HepG2 (cell line): ENCODE results near the gene ART4. TPM values are rescaled to one million over a fixed set of nuclear protein-coding genes. Genes with fewer than 3 reads are reported as not detected.

Source experiments
- ATAC-seq: fragments of 200-7000 bp; cut with Tn5 transposase; 3 replicates; pipeline ENCODE4 v1.9.1; 2020; ENCODE audit warnings: mild to moderate bottlenecking, moderate library complexity
- BruUV-seq: library from RNA; stranded (reverse); fragments of 400-500 nt; replicated peaks from 2 replicates; lab custom pipeline; 2021; lab: Mats Ljungman, UMichigan
- CTCF ChIA-PET: fragments of 300-600 bp; formaldehyde crosslinking; extraction: SDS; loops from one replicate; lab custom pipeline; 2021; ENCODE audit warnings: low total read pairs, inconsistent platforms, low intra/inter-chr PET ratio; lab: Yijun Ruan, JAX
- POLR2A ChIA-PET: fragments of 350-600 bp; sonication (Branson Sonifier 250); formaldehyde crosslinking; loops from one replicate; lab custom pipeline; 2020; ENCODE audit warnings: antibody characterized with exemption, inconsistent platforms; lab: Yijun Ruan, JAX
- DNase-seq: peaks from one replicate; pipeline ENCODE4 v3.0.0-alpha.2; 2015; ENCODE audit warnings: low spot score
- FAIRE-seq: peaks from 3 replicates; lab custom pipeline; 2011; peaks lifted over from hg19 to GRCh38; lab: Jason Lieb, UNC
- H2AFZ ChIP-seq: one replicate; pipeline ENCODE4 v1.6.1; 2011; ENCODE audit warnings: low read length, inconsistent platforms
- H3K27ac ChIP-seq: fragments of 300-600 bp; 3 replicates; pipeline ENCODE4 v1.8.0; 2011; ENCODE audit warnings: mixed run types, mild to moderate bottlenecking, mixed read lengths, low read length, inconsistent platforms; ENCODE audit not compliant: insufficient read depth; ENCODE audit errors: extremely low read length
- H3K27me3 ChIP-seq, 2 experiments: fragments of 200-600 bp in 1 of 2; 2 replicates in 1 of 2; 3 replicates in 1 of 2; pipeline versions ENCODE4 v1.6.0 to v1.8.0; 2011; ENCODE audit warnings: low read length in 2 of 2, mild to moderate bottlenecking in 2 of 2, moderate library complexity in 2 of 2, inconsistent platforms in 1 of 2; ENCODE audit not compliant: insufficient read depth in 2 of 2, control insufficient read depth in 1 of 2
- H3K36me3 ChIP-seq, 2 experiments: fragments of 200-600 bp in 1 of 2; replicated peaks in 1 of 2; 2 replicates in 1 of 2; 3 replicates in 1 of 2; pipeline versions ENCODE4 v1.5.1 to v1.8.0; 2011; ENCODE audit warnings: low read length in 2 of 2, inconsistent platforms in 1 of 2; ENCODE audit not compliant: insufficient read depth in 2 of 2, control insufficient read depth in 1 of 2
- H3K4me1 ChIP-seq: 2 replicates; pipeline ENCODE4 v1.5.1; 2012; ENCODE audit warnings: low read length, inconsistent platforms; ENCODE audit not compliant: insufficient read depth
- H3K4me2 ChIP-seq: 2 replicates; pipeline ENCODE4 v1.6.0; 2011; ENCODE audit warnings: low read depth, low read length, inconsistent platforms
- H3K4me3 ChIP-seq, 3 experiments: fragments of 200-600 bp in 1 of 3; sonication (generic), shearing (Covaris generic) in 1 of 3; replicated peaks in 1 of 3; 2 replicates each; pipeline ENCODE4 v1.5.1; 2011 to 2016; ENCODE audit warnings: low read length in 3 of 3, inconsistent platforms in 2 of 3, low read depth in 2 of 3, mild to moderate bottlenecking in 2 of 3, control low read depth in 1 of 3, mixed read lengths in 1 of 3; ENCODE audit not compliant: insufficient read depth in 1 of 3
- H3K79me2 ChIP-seq: one replicate; pipeline ENCODE4 v1.6.1; 2011; ENCODE audit warnings: low read length, inconsistent platforms; ENCODE audit not compliant: insufficient read depth
- H3K9ac ChIP-seq: 2 replicates; pipeline ENCODE4 v1.6.0; 2011; ENCODE audit warnings: mild to moderate bottlenecking, low read depth, low read length, inconsistent platforms; ENCODE audit not compliant: insufficient read depth
- H3K9me3 ChIP-seq: 2 replicates; pipeline ENCODE4 v1.5.1; 2012; ENCODE audit warnings: mild to moderate bottlenecking, low read length
- H4K20me1 ChIP-seq: 2 replicates; pipeline ENCODE4 v1.6.0; 2011; ENCODE audit warnings: inconsistent platforms, mild to moderate bottlenecking, low read length, moderate library complexity; ENCODE audit not compliant: insufficient read depth
- SP140L ChIP-seq: sonication (generic); formaldehyde crosslinking; IDR thresholded peaks from 2 replicates; pipeline ENCODE4 v1.4.0; 2020; ENCODE audit warnings: missing genetic modification reagents, borderline replicate concordance
- YEATS4 ChIP-seq: sonication (generic); formaldehyde crosslinking; IDR thresholded peaks from 2 replicates; pipeline ENCODE4 v1.4.0; 2020; ENCODE audit warnings: missing genetic modification reagents, borderline replicate concordance
- WGBS: methylation state at CpG from one replicate; pipeline ENCODE4 v1.1.6; 2017; ENCODE audit warnings: low lambda C conversion rate; 5-methylcytosine and 5-hydroxymethylcytosine counted together
- in situ Hi-C: cut with HindIII; loops from 2 replicates; pipeline ENCODE4 v1.10.0; 2017; ENCODE audit warnings: low pct_unique_long_range_greater_than_20kb; ENCODE audit not compliant: extremely low pct_ligation_motif_present
- intact Hi-C: fragments of 100-400 bp; cut with micrococcal nuclease; formaldehyde crosslinking; loops from one replicate; pipeline ENCODE4 v1.10.0; 2022; ENCODE audit not compliant: unreplicated experiment
- polyA plus RNA-seq, 8 experiments: library from polyadenylated mRNA; depleted of rRNA in 3 of 8; stranded (reverse) in 7 of 8; unstranded in 1 of 8; fragments of >200 nt; fragmentation: Illumina TruSeq in 4 of 8; extraction: Trizol in 4 of 8; gene quantifications; 2 replicates each; pipeline versions ENCODE4 v1.2.1 to v1.2.3, GENCODE V29; 2011 to 2016; ENCODE audit warnings: low read depth in 4 of 8, missing spikeins in 1 of 8, mixed read lengths in 1 of 8; ENCODE audit not compliant: insufficient read depth in 1 of 8
- total RNA-seq, 5 experiments: library from RNA; depleted of rRNA; stranded (reverse); fragments of >200 nt; fragmentation: Illumina TruSeq; extraction: Trizol; gene quantifications; 2 replicates each; pipeline ENCODE4 v1.2.3, GENCODE V29; 2016; ENCODE audit warnings: low read depth in 1 of 5

Gene ART4
- total and polyA plus RNA-seq, 2 of the 13 experiments (the other 11 are each of a cell fraction or from before 2014, with no cell fraction given): 17.6 to 20.3 TPM

GRCh38 chr12:14775636-14775980, 67.7 kb downstream of the ART4 start:
- Histone ChIP-seq H3K4me1 (peaks cover 41% of the 10 kb centered on the region), H3K27ac (peak overlapping the region; percentile 78), H3K36me3 (no peaks in the 10 kb centered on the region), H3K9ac (peak overlapping the region; percentile 71), H3K4me3 (peak overlapping the region; percentile 62 to 79 (median 65); a peak in 5 of 6 replicates), H4K20me1 (no peaks in the 10 kb centered on the region), H3K9me3 (no peaks in the 10 kb centered on the region), H3K4me2 (peak overlapping the region; percentile 66), H3K27me3 (no peaks in the 10 kb centered on the region; a peak in 1 of 5 replicates), H3K79me2 (peaks cover 10% of the 10 kb centered on the region), H2AFZ (no peak overlapping the region)
- DNase-seq (no peak), ATAC-seq (no peak), FAIRE-seq (no peak)
- WGBS: 5% methylated on average over 1 of the region's 1 CpG
- POLR2A ChIA-PET: interaction anchor here (3.7 kb wide), 1 partner anchor 28 kb away, joined by 20 read pairs; the partner anchor contains the start of genes C12orf60 and WBP11
- CTCF ChIA-PET: interaction anchor here (0.8 kb wide), 1 partner anchor 52 kb away, joined by 3 read pairs; no protein-coding TSS in a partner anchor
- no TSS peak for BruUV-seq
- TF ChIP-seq SP140L (CRISPR knock-in tag) (no peak), YEATS4 (0 out of 2 replicates have a peak, but pooled peaks have one; percentile 34)
- in situ Hi-C loops: no loop called here
- intact Hi-C loops: loop anchor here (10.0 kb wide), 1 partner anchor 1109 kb away; the partner anchor contains the start of gene STRAP

Other genes with a start within 250 kb of the ART4 start
- gene GUCY2C, start 146.9 kb downstream of the ART4 start, total RNA-seq (2016; rRNA removed; fragmentation: Illumina TruSeq; extraction: Trizol): not detected in 2 replicates
- gene GUCY2C, start 146.9 kb downstream of the ART4 start, polyA plus RNA-seq (2011; rRNA removed): 0.09 TPM in 1 of 2 replicates, not detected in the other
- 31.0 and 44.4 TPM in 2 replicates for gene WBP11, start 40.0 kb downstream of the ART4 start, total RNA-seq (2016; rRNA removed; fragmentation: Illumina TruSeq; extraction: Trizol)
- gene WBP11, start 40.0 kb downstream of the ART4 start, polyA plus RNA-seq (2011; rRNA removed): 6.6 and 7.6 TPM in 2 replicates
- gene C12orf60, start 39.9 kb downstream of the ART4 start, total RNA-seq (2016; rRNA removed; fragmentation: Illumina TruSeq; extraction: Trizol): 1.4 and 2.3 TPM in 2 replicates
- gene C12orf60, start 39.9 kb downstream of the ART4 start, polyA plus RNA-seq (2011; rRNA removed): 0.55 and 0.69 TPM in 2 replicates
- 0.11 and 0.42 TPM in 2 replicates for gene SMCO3, start 29.3 kb downstream of the ART4 start, total RNA-seq (2016; rRNA removed; fragmentation: Illumina TruSeq; extraction: Trizol)
- 0.14 and 0.29 TPM in 2 replicates for gene SMCO3, start 29.3 kb downstream of the ART4 start, polyA plus RNA-seq (2011; rRNA removed)
- gene MGP, start 42.3 kb upstream of the ART4 start, total RNA-seq (2016; rRNA removed; fragmentation: Illumina TruSeq; extraction: Trizol): not detected in 2 replicates
- gene MGP, start 42.3 kb upstream of the ART4 start, polyA plus RNA-seq (2011; rRNA removed): not detected in 2 replicates
- gene ERP27, start 95.0 kb upstream of the ART4 start, total RNA-seq (2016; rRNA removed; fragmentation: Illumina TruSeq; extraction: Trizol): 5.1 and 6.6 TPM in 2 replicates
- gene ERP27, start 95.0 kb upstream of the ART4 start, polyA plus RNA-seq (2011; rRNA removed): 1.6 and 1.8 TPM in 2 replicates
- 0.11 and 0.28 TPM in 2 replicates for gene ARHGDIB, start 118.1 kb upstream of the ART4 start, total RNA-seq (2016; rRNA removed; fragmentation: Illumina TruSeq; extraction: Trizol)
- 0.87 and 0.88 TPM in 2 replicates for gene ARHGDIB, start 118.1 kb upstream of the ART4 start, polyA plus RNA-seq (2011; rRNA removed)
- gene PDE6H, start 129.5 kb upstream of the ART4 start, total RNA-seq (2016; rRNA removed; fragmentation: Illumina TruSeq; extraction: Trizol): not detected in 2 replicates
- not detected in 2 replicates for gene PDE6H, start 129.5 kb upstream of the ART4 start, polyA plus RNA-seq (2011; rRNA removed)